ENCODE measurements around the gene NRF1. TPM values are rescaled to one million over a fixed set of nuclear protein-coding genes. Genes with fewer than 3 reads are reported as not detected.

Gene NRF1
- total RNA-seq, 1 experiment from 2014 or later = 14.0 TPM

DNA sequence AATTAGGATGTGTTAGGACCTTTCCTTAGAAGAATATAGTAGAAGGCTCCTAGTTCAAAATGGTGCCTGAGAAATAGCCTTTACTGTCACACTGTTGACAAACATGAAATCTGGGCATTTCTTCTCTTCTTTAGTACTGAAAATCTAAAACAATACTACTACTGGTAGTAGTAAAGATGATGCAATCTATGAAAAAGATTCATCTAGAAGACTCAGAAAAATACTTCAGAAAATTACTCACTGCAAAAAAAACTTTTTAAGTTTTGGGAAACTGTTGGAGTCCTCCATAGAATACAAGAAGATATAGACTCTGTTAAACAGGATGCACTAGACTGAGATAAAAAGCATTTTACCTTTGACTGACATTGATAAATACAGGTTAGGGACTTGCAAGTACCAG is 67.1 kb downstream of the NRF1 start:
- H3K9me3 ChIP-seq (ENCODE audit: control insufficient read depth, insufficient read depth, low read depth, low read length) = no peaks in the 10 kb centered on the region
- no peak for ATAC-seq
- no peak for TF ChIP-seq SIN3A (IDR thresholded peaks at IDR 0.05; ENCODE audit: borderline replicate concordance, insufficient read depth, low read depth, low read length)
- TF ChIP-seq, protein P1, sequence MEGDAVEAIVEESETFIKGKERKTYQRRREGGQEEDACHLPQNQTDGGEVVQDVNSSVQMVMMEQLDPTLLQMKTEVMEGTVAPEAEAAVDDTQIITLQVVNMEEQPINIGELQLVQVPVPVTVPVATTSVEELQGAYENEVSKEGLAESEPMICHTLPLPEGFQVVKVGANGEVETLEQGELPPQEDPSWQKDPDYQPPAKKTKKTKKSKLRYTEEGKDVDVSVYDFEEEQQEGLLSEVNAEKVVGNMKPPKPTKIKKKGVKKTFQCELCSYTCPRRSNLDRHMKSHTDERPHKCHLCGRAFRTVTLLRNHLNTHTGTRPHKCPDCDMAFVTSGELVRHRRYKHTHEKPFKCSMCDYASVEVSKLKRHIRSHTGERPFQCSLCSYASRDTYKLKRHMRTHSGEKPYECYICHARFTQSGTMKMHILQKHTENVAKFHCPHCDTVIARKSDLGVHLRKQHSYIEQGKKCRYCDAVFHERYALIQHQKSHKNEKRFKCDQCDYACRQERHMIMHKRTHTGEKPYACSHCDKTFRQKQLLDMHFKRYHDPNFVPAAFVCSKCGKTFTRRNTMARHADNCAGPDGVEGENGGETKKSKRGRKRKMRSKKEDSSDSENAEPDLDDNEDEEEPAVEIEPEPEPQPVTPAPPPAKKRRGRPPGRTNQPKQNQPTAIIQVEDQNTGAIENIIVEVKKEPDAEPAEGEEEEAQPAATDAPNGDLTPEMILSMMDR (IDR thresholded peaks at IDR 0.05) = no peak
- TF ChIP-seq TCF7L2 (IDR thresholded peaks at IDR 0.05; ENCODE audit: low read depth, low read length) = no peak
- no peak for TF ChIP-seq POLR2AphosphoS5 (IDR thresholded peaks at IDR 0.05; ENCODE audit: low read depth, low read length)
- TF ChIP-seq, protein P2, sequence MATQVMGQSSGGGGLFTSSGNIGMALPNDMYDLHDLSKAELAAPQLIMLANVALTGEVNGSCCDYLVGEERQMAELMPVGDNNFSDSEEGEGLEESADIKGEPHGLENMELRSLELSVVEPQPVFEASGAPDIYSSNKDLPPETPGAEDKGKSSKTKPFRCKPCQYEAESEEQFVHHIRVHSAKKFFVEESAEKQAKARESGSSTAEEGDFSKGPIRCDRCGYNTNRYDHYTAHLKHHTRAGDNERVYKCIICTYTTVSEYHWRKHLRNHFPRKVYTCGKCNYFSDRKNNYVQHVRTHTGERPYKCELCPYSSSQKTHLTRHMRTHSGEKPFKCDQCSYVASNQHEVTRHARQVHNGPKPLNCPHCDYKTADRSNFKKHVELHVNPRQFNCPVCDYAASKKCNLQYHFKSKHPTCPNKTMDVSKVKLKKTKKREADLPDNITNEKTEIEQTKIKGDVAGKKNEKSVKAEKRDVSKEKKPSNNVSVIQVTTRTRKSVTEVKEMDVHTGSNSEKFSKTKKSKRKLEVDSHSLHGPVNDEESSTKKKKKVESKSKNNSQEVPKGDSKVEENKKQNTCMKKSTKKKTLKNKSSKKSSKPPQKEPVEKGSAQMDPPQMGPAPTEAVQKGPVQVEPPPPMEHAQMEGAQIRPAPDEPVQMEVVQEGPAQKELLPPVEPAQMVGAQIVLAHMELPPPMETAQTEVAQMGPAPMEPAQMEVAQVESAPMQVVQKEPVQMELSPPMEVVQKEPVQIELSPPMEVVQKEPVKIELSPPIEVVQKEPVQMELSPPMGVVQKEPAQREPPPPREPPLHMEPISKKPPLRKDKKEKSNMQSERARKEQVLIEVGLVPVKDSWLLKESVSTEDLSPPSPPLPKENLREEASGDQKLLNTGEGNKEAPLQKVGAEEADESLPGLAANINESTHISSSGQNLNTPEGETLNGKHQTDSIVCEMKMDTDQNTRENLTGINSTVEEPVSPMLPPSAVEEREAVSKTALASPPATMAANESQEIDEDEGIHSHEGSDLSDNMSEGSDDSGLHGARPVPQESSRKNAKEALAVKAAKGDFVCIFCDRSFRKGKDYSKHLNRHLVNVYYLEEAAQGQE (IDR thresholded peaks at IDR 0.05; ENCODE audit: insufficient read depth in 1 of 2, low read depth in 2 of 2, low read length in 1 of 2) = no peak
- H3K27me3 ChIP-seq (ENCODE audit: control insufficient read depth, insufficient read depth, low read length) = no peaks in the 10 kb centered on the region
- in situ Hi-C loops (cut with HindIII; ENCODE audit: low pct_unique_long_range_greater_than_20kb, low sequenced_read_pairs) (no loop called here), intact Hi-C loops (cut with micrococcal nuclease; ENCODE audit: unreplicated experiment) (no loop called here)
- no peak overlapping the region for H3K27ac ChIP-seq (ENCODE audit: low read length)
- ChIA-PET POLR2A (no interaction called here), CTCF (no interaction called here)
- H3K4me1 ChIP-seq (ENCODE audit: control insufficient read depth, insufficient read depth, low read length) = no peaks in the 10 kb centered on the region
- DNase-seq (ENCODE audit: low read depth, low spot score) = no peak
- BruUV-seq (replicated peaks) = no TSS peak
- no peak overlapping the region for H3K4me3 ChIP-seq (ENCODE audit: low read depth in 2 of 2, low read length in 2 of 2)
- H3K36me3 ChIP-seq (ENCODE audit: control insufficient read depth, insufficient read depth, low read length) = no peaks in the 10 kb centered on the region; the same call in 1 of the 2 replicates

DNA sequence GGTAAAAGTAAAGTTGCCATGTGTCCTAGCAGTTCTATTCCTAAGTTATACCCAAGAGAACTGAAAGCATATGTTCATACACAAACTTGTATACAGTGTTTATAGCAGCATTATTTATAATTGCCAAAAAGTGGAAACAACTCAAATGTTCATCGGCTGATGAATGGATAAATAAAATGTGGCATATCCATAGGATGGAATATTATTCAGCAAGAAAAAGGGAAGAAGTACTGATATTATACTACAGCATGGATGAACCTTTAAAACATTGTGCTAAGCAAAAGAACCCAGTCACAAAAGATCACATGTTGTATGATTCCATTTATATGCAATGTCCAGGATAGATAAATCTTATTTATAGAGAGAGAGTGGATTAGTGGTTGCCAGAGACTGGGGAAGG is 68.9 kb downstream of the NRF1 start:
- no peak overlapping the region for H3K4me3 ChIP-seq (ENCODE audit: low read depth in 2 of 2, low read length in 2 of 2)
- POLR2A ChIA-PET = no interaction called here
- no peaks in the 10 kb centered on the region for H3K9me3 ChIP-seq (ENCODE audit: control insufficient read depth, insufficient read depth, low read depth, low read length)
- ATAC-seq = no peak
- H3K27ac ChIP-seq (ENCODE audit: low read length) = no peak overlapping the region
- CTCF ChIA-PET = no interaction called here
- H3K36me3 ChIP-seq (ENCODE audit: control insufficient read depth, insufficient read depth, low read length) = no peaks in the 10 kb centered on the region; the same call in 1 of the 2 replicates
- TF ChIP-seq, protein P2 (IDR thresholded peaks at IDR 0.05; ENCODE audit: insufficient read depth in 1 of 2, low read depth in 2 of 2, low read length in 1 of 2) = no peak
- TF ChIP-seq, protein P1 (IDR thresholded peaks at IDR 0.05) = no peak
- no peak for TF ChIP-seq TCF7L2 (IDR thresholded peaks at IDR 0.05; ENCODE audit: low read depth, low read length)
- no peak for TF ChIP-seq SIN3A (IDR thresholded peaks at IDR 0.05; ENCODE audit: borderline replicate concordance, insufficient read depth, low read depth, low read length)
- no peak for TF ChIP-seq POLR2AphosphoS5 (IDR thresholded peaks at IDR 0.05; ENCODE audit: low read depth, low read length)
- intact Hi-C loops (cut with micrococcal nuclease; ENCODE audit: unreplicated experiment) = no loop called here
- no TSS peak for BruUV-seq (replicated peaks)
- no peaks in the 10 kb centered on the region for H3K27me3 ChIP-seq (ENCODE audit: control insufficient read depth, insufficient read depth, low read length)
- DNase-seq (ENCODE audit: low read depth, low spot score) = no peak
- H3K4me1 ChIP-seq (ENCODE audit: control insufficient read depth, insufficient read depth, low read length) = no peaks in the 10 kb centered on the region
- in situ Hi-C loops (cut with HindIII; ENCODE audit: low pct_unique_long_range_greater_than_20kb, low sequenced_read_pairs) = no loop called here
